Left lobe of liver (tissue), 2 donors: ENCODE data around the gene RMND5A. TPM values are rescaled to one million over a fixed set of nuclear protein-coding genes. Genes with fewer than 3 reads are reported as not detected.

Experiments
- ATAC-seq: fragments of 200-7000 bp; cut with Tn5 transposase; one replicate; pipeline ENCODE4 v1.9.1; 2020; ENCODE audit warnings: mild to moderate bottlenecking, moderate library complexity
- DNase-seq: peaks from one replicate; pipeline ENCODE4 v3.0.0-alpha.2; 2020; ENCODE audit warnings: low spot score
- total RNA-seq: library from RNA; stranded (reverse); gene quantifications from one replicate; pipeline ENCODE4 v1.2.1, GENCODE V29; 2021
- donor health status: DM: no; HTN: no; CAD: no; lungs with moderate emphysema.
- donor health status: DM: no; HTN: yes; CAD: no.

The RMND5A gene
- total RNA-seq, 1 donor from 2014 or later: 42.5 TPM

DNA sequence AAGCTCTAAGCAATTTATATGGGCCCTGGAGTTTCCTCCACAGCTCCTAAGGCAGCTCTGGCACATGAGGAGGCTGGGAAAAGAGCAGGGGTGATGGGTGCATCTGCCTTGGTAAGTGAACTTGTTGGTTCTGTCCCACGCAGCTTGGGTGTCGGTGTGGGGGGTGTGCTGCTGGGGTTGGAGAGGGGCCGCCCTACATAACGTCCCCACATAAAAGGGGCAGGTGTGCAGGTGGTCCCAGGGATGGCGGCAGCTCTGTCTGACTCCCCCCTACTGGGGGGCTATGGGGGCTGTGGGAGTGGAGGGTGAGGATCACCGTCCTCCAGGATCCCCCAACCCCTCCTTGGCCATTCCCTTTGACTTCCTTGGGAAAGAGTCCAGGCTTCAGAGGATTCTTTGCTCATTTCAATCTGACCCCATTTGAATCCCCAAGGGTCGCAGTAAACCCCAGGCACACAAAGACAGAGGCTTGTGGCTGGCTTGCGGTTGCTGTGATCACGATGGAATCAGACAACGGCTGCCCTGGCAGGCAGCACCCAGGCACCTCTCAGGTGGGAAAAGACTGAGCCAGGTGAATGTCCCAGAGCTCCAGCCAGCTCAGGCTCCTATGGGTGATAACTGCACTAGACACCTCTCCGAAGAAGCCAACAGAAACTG, 105.1 kb downstream of the RMND5A start:
- no peak for ATAC-seq
- DNase-seq: no peak

DNA sequence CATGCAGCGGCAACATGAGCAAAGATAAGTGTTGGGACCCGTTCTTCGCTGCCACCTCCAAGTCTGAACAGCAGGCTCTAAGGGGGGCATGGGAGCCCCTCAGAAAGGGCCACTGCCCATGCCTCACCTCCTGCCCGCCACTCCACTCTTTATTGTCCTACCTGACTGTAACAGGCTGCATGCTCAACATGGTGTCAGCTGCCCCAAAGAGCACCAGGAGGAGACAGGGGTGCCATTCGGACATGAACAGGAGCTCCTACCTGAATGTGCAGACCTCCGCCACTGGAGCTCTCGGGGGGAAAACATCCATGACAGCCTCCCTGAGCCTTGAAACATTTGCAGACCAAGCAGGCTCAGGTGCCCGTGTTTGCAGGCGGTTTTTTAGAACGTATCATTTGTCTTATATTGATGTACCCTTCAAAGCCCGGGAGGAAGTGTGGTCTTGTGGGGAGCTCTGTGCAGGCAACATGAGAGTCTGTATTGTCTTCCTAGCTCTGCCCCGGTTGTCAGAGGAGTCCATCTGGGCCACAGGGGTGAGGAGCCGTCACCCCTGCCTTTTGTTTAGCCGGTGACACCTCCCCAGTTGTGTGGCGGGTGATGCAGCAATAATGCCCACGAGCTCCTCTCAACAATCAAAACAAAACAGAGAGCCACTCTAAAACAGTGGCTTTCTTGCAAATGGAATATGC, 105.7 kb downstream of the RMND5A start:
- no peak for ATAC-seq
- DNase-seq: no peak

DNA sequence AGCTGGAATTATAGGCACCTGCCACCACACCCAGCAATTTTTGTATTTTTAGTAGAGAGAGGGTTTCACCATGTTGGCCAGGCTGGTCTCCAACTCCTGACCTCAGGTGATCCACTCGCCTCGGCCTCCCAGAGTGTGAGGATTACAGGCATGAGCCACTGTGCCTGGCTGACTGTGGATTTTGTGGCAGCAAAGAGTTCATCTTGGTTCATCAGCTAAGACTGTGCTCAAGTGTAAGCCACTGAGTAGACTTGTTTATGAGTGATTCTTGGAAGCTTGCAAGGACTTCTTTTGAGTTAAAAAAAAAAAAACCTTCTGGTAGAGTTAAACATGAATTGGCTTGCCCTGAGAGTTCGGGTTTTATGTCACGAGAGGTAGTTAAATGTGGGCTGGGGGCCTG, 106.9 kb downstream of the RMND5A start:
- ATAC-seq (no peak), DNase-seq (no peak)

Other genes starting within 250 kb of the RMND5A start
- 22.0 TPM for gene CHMP3, start 156.8 kb upstream of the RMND5A start, total RNA-seq
- gene RNF103, start 96.4 kb upstream of the RMND5A start, total RNA-seq: 43.6 TPM
- gene CD8A, start 70.6 kb downstream of the RMND5A start, total RNA-seq: 0.81 TPM
- gene CD8B, start 141.6 kb downstream of the RMND5A start, total RNA-seq: 0.45 TPM
- not detected for gene RGPD1, start 221.8 kb downstream of the RMND5A start, total RNA-seq